Adrenal gland (tissue), 19 donors: Measurements from ENCODE around the gene COX7A1. TPM values are rescaled to one million over a fixed set of nuclear protein-coding genes. Genes with fewer than 3 reads are reported as not detected.

Experiments used
- DNase-seq, 7 donors: peaks; one replicate each; pipeline ENCODE4 v3.0.0-alpha.2; 2019 to 2020
- H3K27ac ChIP-seq, 5 donors: fragments of 200-600 bp; sonication (generic) in 4 of 5; 1 replicate in 3 of 5; 2 replicates in 2 of 5; pipeline versions ENCODE4 v1.5.1 to v1.8.0; 2016 to 2020; ENCODE audit warnings: mild to moderate bottlenecking in 1 of 5
- H3K27me3 ChIP-seq: fragments of 200-600 bp; 2 replicates; pipeline ENCODE4 v1.8.0; 2021
- H3K36me3 ChIP-seq, 2 donors: fragments of 200-600 bp; replicated peaks in 1 of 2; 1 replicate in 1 of 2; 2 replicates in 1 of 2; pipeline versions ENCODE4 v1.5.1 to v1.8.0; 2018 to 2022
- H3K4me1 ChIP-seq, 2 donors: fragments of 200-600 bp; replicated peaks in 1 of 2; 1 replicate in 1 of 2; 2 replicates in 1 of 2; pipeline versions ENCODE4 v1.5.1 to v1.8.0; 2018 to 2021
- H3K4me3 ChIP-seq, 4 donors: fragments of 200-600 bp; sonication (generic) in 3 of 4; one replicate each; pipeline ENCODE4 v1.5.1; 2016 to 2018
- H3K9me3 ChIP-seq, 3 donors: fragments of 200-600 bp; sonication (generic) in 1 of 3; replicated peaks in 1 of 3; 1 replicate in 2 of 3; 2 replicates in 1 of 3; pipeline versions ENCODE4 v1.5.1 to v1.8.0; 2016 to 2021
- CTCF ChIP-seq, 6 experiments: fragments of 450-650 bp in 4 of 6; fragments of 200-600 bp in 2 of 6; sonication (generic) in 1 of 6; IDR thresholded peaks; 1 replicate in 5 of 6; 2 replicates in 1 of 6; pipeline versions ENCODE4 v1.5.1 to v1.8.0; 2016 to 2021; ENCODE audit warnings: antibody characterized with exemption in 6 of 6, mild to moderate bottlenecking in 2 of 6, moderate library complexity in 1 of 6
- POLR2A ChIP-seq, 2 donors: fragments of 450-650 bp; IDR thresholded peaks; one replicate each; pipeline ENCODE4 v1.6.1; 2017; ENCODE audit warnings: antibody characterized with exemption in 2 of 2, mild to moderate bottlenecking in 2 of 2, moderate library complexity in 1 of 2
- WGBS, 4 donors: extraction: QIAGEN DNeasy Blood & Tissue Kit in 2 of 4; methylation state at CpG; one replicate each; pipeline versions ENCODE4 v1.1.5 to v1.1.7; 2013 to 2017; 5-methylcytosine and 5-hydroxymethylcytosine counted together
- intact Hi-C, 2 donors: fragments of 100-400 bp; cut with DNase I; formaldehyde crosslinking; loops; one replicate each; pipeline versions ENCODE4 v1.14.1 to v1.15.0; 2022 to 2023
- long read RNA-seq, 10 donors: library from polyadenylated mRNA in 3 of 10; unstranded in 2 of 10; stranded (forward) in 1 of 10; transcript quantifications; one replicate each; pipeline ENCODE4 v2.0.0 and lab custom pipeline, GENCODE V29; 2021 to 2026
- polyA plus RNA-seq, 3 donors: library from polyadenylated mRNA; stranded (reverse); fragments of 200-250 nt in 2 of 3; fragments of 350-450 nt in 1 of 3; fragmentation: Illumina TruSeq in 1 of 3; extraction: RNeasy Lipid Tissue Mini Kit (QIAGEN cat#74804) in 1 of 3; gene quantifications; one replicate each; pipeline ENCODE4 v1.2.3, GENCODE V29; 2013 to 2014
- total RNA-seq, 9 donors: library from RNA; depleted of rRNA in 4 of 9; stranded (reverse); fragments of >200 nt in 4 of 9; fragments of 120-200 nt in 1 of 9; fragmentation: NEBNext Ultra II Directional in 1 of 9; extraction: Animal tissue kit (Norgen Biotek cat#: 25700) in 1 of 9; gene quantifications; one replicate each; pipeline versions ENCODE4 v1.1.0 to v1.2.4, GENCODE V29; 2013 to 2023
- donor health status: healthy with polysubstance abuse.
- donor health status: Bipolar disorder and iron deficiency.
- donor health status: DM: yes; HTN: yes; CAD: no.
- donor health status: DM: no; HTN: no; CAD: no.
- donor health status: DM: no; HTN: no; CAD: no.
- donor health status: DM: yes; HTN: yes; CAD: no.

Gene COX7A1
- total RNA-seq (100 to 1,000 TPM in 4 of 9 donors, 10 to 100 TPM in 5; 20.4 to 163 (median 71.4) TPM), polyA plus RNA-seq (100 to 1,000 TPM in 2 of 3 donors, 10 to 100 TPM in 1; 31.3 to 232 (median 187) TPM)
- long read RNA-seq, donor 1, transcript COX7A1-201 (4 exons, 762 nt) = major isoform, 50 of 59 reads
- long read RNA-seq, donor 1, partial matches to known transcripts = 6 of 59 reads
- long read RNA-seq, donor 1, other reads (novel, unspliced or antisense) = 0 of 59 reads
- long read RNA-seq, donor 2, transcript COX7A1-201 (4 exons, 762 nt) = major isoform, 53 of 55 reads
- long read RNA-seq, donor 2, partial matches to known transcripts = 0 of 55 reads
- long read RNA-seq, donor 2, other reads (novel, unspliced or antisense) = 0 of 55 reads
- long read RNA-seq, donor 3, transcript COX7A1-201 (4 exons, 762 nt) = major isoform, 33 of 33 reads
- long read RNA-seq, donor 3, partial matches to known transcripts = 0 of 33 reads
- long read RNA-seq, donor 3, other reads (novel, unspliced or antisense) = 0 of 33 reads
- long read RNA-seq, donor 4, transcript COX7A1-201 (4 exons, 762 nt) = major isoform, 351 of 357 reads
- long read RNA-seq, donor 4, partial matches to known transcripts = 0 of 357 reads
- long read RNA-seq, donor 4, other reads (novel, unspliced or antisense) = 3 of 357 reads
- long read RNA-seq, donor 5, transcript COX7A1-201 (4 exons, 762 nt) = major isoform, 174 of 202 reads
- long read RNA-seq, donor 5, transcript COX7A1-203 (3 exons, 464 nt) = minor isoform, 19 of 202 reads
- long read RNA-seq, donor 5, partial matches to known transcripts = 5 of 202 reads
- long read RNA-seq, donor 5, other reads (novel, unspliced or antisense) = 3 of 202 reads
- long read RNA-seq, donor 6, transcript COX7A1-201 (4 exons, 762 nt) = major isoform, 406 of 415 reads
- long read RNA-seq, donor 6, partial matches to known transcripts = 2 of 415 reads
- long read RNA-seq, donor 6, other reads (novel, unspliced or antisense) = 3 of 415 reads
- long read RNA-seq, donor 7, transcript COX7A1-201 (4 exons, 762 nt) = major isoform, 18 of 19 reads
- long read RNA-seq, donor 7, partial matches to known transcripts = 0 of 19 reads
- long read RNA-seq, donor 7, other reads (novel, unspliced or antisense) = 0 of 19 reads
- long read RNA-seq, donor 8, transcript COX7A1-201 (4 exons, 762 nt) = major isoform, 44 of 48 reads
- long read RNA-seq, donor 8, partial matches to known transcripts = 0 of 48 reads
- long read RNA-seq, donor 8, other reads (novel, unspliced or antisense) = 0 of 48 reads
- long read RNA-seq, donor 9, transcript COX7A1-201 (4 exons, 762 nt) = major isoform, 32 of 36 reads
- long read RNA-seq, donor 9, partial matches to known transcripts = 0 of 36 reads
- long read RNA-seq, donor 9, other reads (novel, unspliced or antisense) = 0 of 36 reads
- long read RNA-seq, donor 10, transcript COX7A1-201 (4 exons, 762 nt) = major isoform, 29 of 31 reads
- long read RNA-seq, donor 10, partial matches to known transcripts = 0 of 31 reads
- long read RNA-seq, donor 10, other reads (novel, unspliced or antisense) = 0 of 31 reads

GRCh38 chr19:36152352-36153091 is at the start of gene COX7A1:
TSS of gene COX7A1 (minus strand) at chr19:36152447. CDS start at chr19:36152407, 40 bp downstream.
- Histone ChIP-seq H3K27ac (peak within 1 kb of the TSS; percentile 93 to 98 (median 94)), H3K9me3 (no peaks in the 10 kb centered on the region), H3K4me3 (peak within 1 kb of the TSS in 3 of 4 donors; percentile 33 to 69 (median 55)), H3K27me3 (no peaks in the 10 kb centered on the region), H3K36me3 (peaks cover 0 to 32% of the 10 kb centered on the region in 2 donors), H3K4me1 (peaks cover 6 to 13% of the 10 kb centered on the region in 2 donors)
- WGBS, 4 donors = 6 to 15% (median 10%) methylated on average over 12 to 40 of the region's 40 CpGs
- intact Hi-C loops = no loop called here
- peak; percentile 77 to 90 (median 83) for DNase-seq
- TF ChIP-seq CTCF (IDR thresholded peaks at IDR 0.05) (no peak), POLR2A (IDR thresholded peaks at IDR 0.05) (peak; percentile 40 to 82)

- no peaks in the 10 kb centered on the region for H3K4me1 ChIP-seq
- intact Hi-C loops = loop anchor here in 1 of 2 donors (10.0 kb wide), 1 partner anchor 283 kb away; the partner anchor contains the start of gene ZNF566
- WGBS, 4 donors = 89 to 97% (median 95%) methylated on average over 6 of the region's 6 CpGs
These were observed 49.4 kb upstream of the COX7A1 start for GRCh38 chr19:36201684-36202083.

More at GRCh38 chr19:36201684-36202083, 49.4 kb upstream of the COX7A1 start:
- no peaks in the 10 kb centered on the region for H3K36me3 ChIP-seq
- H3K4me3 ChIP-seq = no peak overlapping the region
- H3K9me3 ChIP-seq = no peaks in the 10 kb centered on the region
- no peaks in the 10 kb centered on the region for H3K27me3 ChIP-seq
- TF ChIP-seq CTCF (IDR thresholded peaks at IDR 0.05) (no peak), POLR2A (IDR thresholded peaks at IDR 0.05) (no peak)
- no peak for DNase-seq
- no peak overlapping the region for H3K27ac ChIP-seq
